Testis (tissue), 3 donors: ENCODE measurements around the gene SBNO2. TPM values are rescaled to one million over a fixed set of nuclear protein-coding genes. Genes with fewer than 3 reads are reported as not detected.

ENCODE experiments used
- DNase-seq: peaks from one replicate; pipeline ENCODE4 v3.0.0-alpha.2; 2019
- H3K27ac ChIP-seq, 2 donors: fragments of 200-600 bp; sonication (generic); one replicate each; pipeline ENCODE4 v1.5.1; 2019
- H3K27me3 ChIP-seq: fragments of 200-600 bp; sonication (generic); one replicate; pipeline ENCODE4 v1.5.1; 2019
- H3K36me3 ChIP-seq: fragments of 200-600 bp; sonication (generic); one replicate; pipeline ENCODE4 v1.5.1; 2017; ENCODE audit warnings: low read depth; ENCODE audit errors: missing control alignments
- H3K4me1 ChIP-seq: fragments of 200-600 bp; sonication (generic); one replicate; pipeline ENCODE4 v1.5.1; 2019
- H3K4me3 ChIP-seq, 2 donors: fragments of 200-600 bp; sonication (generic); one replicate each; pipeline ENCODE4 v1.5.1; 2017 to 2019
- H3K9me3 ChIP-seq: fragments of 200-600 bp; sonication (generic); one replicate; pipeline ENCODE4 v1.5.1; 2017
- CTCF ChIP-seq, 3 experiments: fragments of 450-650 bp in 2 of 3; fragments of 200-600 bp in 1 of 3; sonication (generic) in 1 of 3; IDR thresholded peaks; one replicate each; pipeline ENCODE4 v1.5.1; 2016 to 2019; ENCODE audit warnings: antibody characterized with exemption in 3 of 3, mild to moderate bottlenecking in 2 of 3, moderate library complexity in 1 of 3
- POLR2A ChIP-seq: fragments of 450-650 bp; IDR thresholded peaks from one replicate; pipeline ENCODE4 v1.6.1; 2017; ENCODE audit warnings: antibody characterized with exemption, mild to moderate bottlenecking, moderate library complexity
- WGBS, 2 donors: methylation state at CpG; one replicate each; pipeline ENCODE4 v1.1.5; 2018; 5-methylcytosine and 5-hydroxymethylcytosine counted together
- intact Hi-C: fragments of 100-400 bp; cut with DNase I; formaldehyde crosslinking; loops from one replicate; pipeline ENCODE4 v1.15.1; 2023; ENCODE audit warnings: low total_unique reads
- polyA plus RNA-seq: library from polyadenylated mRNA; stranded (reverse); fragments of 350-450 nt; fragmentation: Illumina TruSeq; extraction: RNeasy Lipid Tissue Mini Kit (QIAGEN cat#74804); gene quantifications from one replicate; pipeline ENCODE4 v1.2.3, GENCODE V29; 2014; ENCODE audit warnings: low read depth, low replicate concordance; ENCODE audit not compliant: insufficient read depth
- total RNA-seq, 2 donors: library from RNA; depleted of rRNA; stranded (reverse); fragments of >200 nt; gene quantifications; one replicate each; pipeline ENCODE4 v1.2.3, GENCODE V29; 2016

The SBNO2 gene
- total and polyA plus RNA-seq, 3 donors from 2014 or later: 34.3 to 65.0 (median 58.9) TPM

GRCh38 chr19:1119475-1120217, 54.4 kb downstream of the SBNO2 start:
- H3K4me1 ChIP-seq: no peaks in the 10 kb centered on the region
- peaks cover 4% of the 10 kb centered on the region for H3K36me3 ChIP-seq
- no peaks in the 10 kb centered on the region for H3K9me3 ChIP-seq
- no peak for TF ChIP-seq POLR2A
- TF ChIP-seq CTCF (IDR thresholded peaks at IDR 0.05): no peak
- DNase-seq: no peak
- H3K27me3 ChIP-seq: no peaks in the 10 kb centered on the region
- intact Hi-C loops: no loop called here
- WGBS, 2 donors: 93 to 94% methylated on average over 35 to 50 of the region's 50 CpGs
- H3K27ac ChIP-seq: no peak overlapping the region
- H3K4me3 ChIP-seq: no peak overlapping the region

- intact Hi-C loops: no loop called here
- H3K27ac ChIP-seq: no peak overlapping the region
- DNase-seq: no peak
Observed at GRCh38 chr19:1118999-1119398, 55.1 kb downstream of the SBNO2 start.

GRCh38 chr19:1117654-1118053, 56.4 kb downstream of the SBNO2 start:
- H3K9me3 ChIP-seq: no peaks in the 10 kb centered on the region
- peaks cover 4% of the 10 kb centered on the region for H3K36me3 ChIP-seq
- H3K4me3 ChIP-seq: no peak overlapping the region
- H3K4me1 ChIP-seq: peaks cover 12% of the 10 kb centered on the region
- no peaks in the 10 kb centered on the region for H3K27me3 ChIP-seq
- no peak for DNase-seq
- H3K27ac ChIP-seq: no peak overlapping the region
- TF ChIP-seq POLR2A (no peak), CTCF (IDR thresholded peaks at IDR 0.05) (no peak)
- 94 to 99% methylated on average over 14 to 16 of the region's 16 CpGs for WGBS, 2 donors
- intact Hi-C loops: no loop called here

More at GRCh38 chr19:1118999-1119398, 55.1 kb downstream of the SBNO2 start:
- H3K4me3 ChIP-seq: no peak overlapping the region
- no peaks in the 10 kb centered on the region for H3K9me3 ChIP-seq
- no peaks in the 10 kb centered on the region for H3K4me1 ChIP-seq
- H3K36me3 ChIP-seq: peaks cover 4% of the 10 kb centered on the region
- TF ChIP-seq POLR2A (no peak), CTCF (IDR thresholded peaks at IDR 0.05) (no peak)
- 93 to 97% methylated on average over 11 to 34 of the region's 34 CpGs for WGBS, 2 donors
- H3K27me3 ChIP-seq: no peaks in the 10 kb centered on the region

- Histone ChIP-seq H3K4me3 (no peak overlapping the region), H3K27me3 (no peaks in the 10 kb centered on the region), H3K4me1 (peaks cover 19% of the 10 kb centered on the region), H3K36me3 (peaks cover 4% of the 10 kb centered on the region), H3K27ac (no peak overlapping the region), H3K9me3 (no peaks in the 10 kb centered on the region)
- TF ChIP-seq POLR2A: no peak
- no peak for TF ChIP-seq CTCF (IDR thresholded peaks at IDR 0.05)
- intact Hi-C loops: no loop called here
- DNase-seq: no peak
- 92 to 94% methylated on average over 18 to 39 of the region's 52 CpGs for WGBS, 2 donors
Observed at GRCh38 chr19:1116726-1117581, 57.1 kb downstream of the SBNO2 start.
